ENCODE data around the gene SPIN1.

Gene SPIN1

GRCh38 chr9:88388886-88389605 is 802 bp downstream of the SPIN1 start:
- peak; percentile 86 for DNase-seq (ENCODE audit: low read depth)

GRCh38 chr9:88390371-88390990 is 2.2 kb downstream of the SPIN1 start:
- peak; percentile 51 for DNase-seq (ENCODE audit: low read depth)

GRCh38 chr9:88391236-88391635 is 3.0 kb downstream of the SPIN1 start:
- DNase-seq (ENCODE audit: low read depth) = no peak

GRCh38 chr9:88391921-88392320 is 3.7 kb downstream of the SPIN1 start:
- no peak for DNase-seq (ENCODE audit: low read depth)

GRCh38 chr9:88392549-88392948 is 4.3 kb downstream of the SPIN1 start:
- no peak for DNase-seq (ENCODE audit: low read depth)

GRCh38 chr9:88396836-88397577 is 8.8 kb downstream of the SPIN1 start:
- DNase-seq (ENCODE audit: low read depth) = peak; percentile 66

GRCh38 chr9:88398016-88398415 is 9.8 kb downstream of the SPIN1 start:
- DNase-seq (ENCODE audit: low read depth) = no peak

- DNase-seq (ENCODE audit: low read depth) = peak; percentile 90
Measured at GRCh38 chr9:88399966-88400365, 11.7 kb downstream of the SPIN1 start.

GRCh38 chr9:88403340-88403739 is 15.1 kb downstream of the SPIN1 start:
- DNase-seq (ENCODE audit: low read depth) = no peak

GRCh38 chr9:88406051-88406450 is 17.8 kb downstream of the SPIN1 start:
- DNase-seq (ENCODE audit: low read depth) = no peak

- DNase-seq (ENCODE audit: low read depth) = no peak
Measured at GRCh38 chr9:88411471-88411870, 23.2 kb downstream of the SPIN1 start.

- DNase-seq (ENCODE audit: low read depth) = no peak
Measured at GRCh38 chr9:88414298-88414697, 26.1 kb downstream of the SPIN1 start.

- no peak for DNase-seq (ENCODE audit: low read depth)
Measured at GRCh38 chr9:88418025-88418424, 29.8 kb downstream of the SPIN1 start.

- DNase-seq (ENCODE audit: low read depth) = peak; percentile 23
Measured at GRCh38 chr9:88418715-88419540, 30.7 kb downstream of the SPIN1 start.

- DNase-seq (ENCODE audit: low read depth) = no peak
Measured at GRCh38 chr9:88420227-88420626, 32.0 kb downstream of the SPIN1 start.

GRCh38 chr9:88421348-88421747 is 33.1 kb downstream of the SPIN1 start:
- no peak for DNase-seq (ENCODE audit: low read depth)

- peak; percentile 58 for DNase-seq (ENCODE audit: low read depth)
Measured at GRCh38 chr9:88425538-88425950, 37.3 kb downstream of the SPIN1 start.

- DNase-seq (ENCODE audit: low read depth) = no peak
Measured at GRCh38 chr9:88426651-88427050, 38.4 kb downstream of the SPIN1 start.

- peak; percentile 39 for DNase-seq (ENCODE audit: low read depth)
Measured at GRCh38 chr9:88429595-88430430, 41.6 kb downstream of the SPIN1 start.

- peak; percentile 65 for DNase-seq (ENCODE audit: low read depth)
Measured at GRCh38 chr9:88433583-88434255, 45.5 kb downstream of the SPIN1 start.

- DNase-seq (ENCODE audit: low read depth) = peak; percentile 58
Measured at GRCh38 chr9:88435336-88435735, 47.1 kb downstream of the SPIN1 start.

All from EH (cell line).